NT2/D1 (cell line): ENCODE data around the gene AGXT.

Experiments
- SUZ12 ChIP-seq: IDR thresholded peaks from 2 replicates; pipeline ENCODE4 v1.6.1; 2011; ENCODE audit not compliant: insufficient read length, insufficient read depth; ENCODE audit errors: extremely low read depth
- YY1 ChIP-seq: IDR thresholded peaks from 2 replicates; pipeline ENCODE4 v1.6.1; 2011; ENCODE audit not compliant: insufficient read length, insufficient read depth
- ZNF274 ChIP-seq: IDR thresholded peaks from 2 replicates; pipeline ENCODE4 v1.6.1; 2011; ENCODE audit warnings: mild to moderate bottlenecking, low read depth, low read length

DNA sequence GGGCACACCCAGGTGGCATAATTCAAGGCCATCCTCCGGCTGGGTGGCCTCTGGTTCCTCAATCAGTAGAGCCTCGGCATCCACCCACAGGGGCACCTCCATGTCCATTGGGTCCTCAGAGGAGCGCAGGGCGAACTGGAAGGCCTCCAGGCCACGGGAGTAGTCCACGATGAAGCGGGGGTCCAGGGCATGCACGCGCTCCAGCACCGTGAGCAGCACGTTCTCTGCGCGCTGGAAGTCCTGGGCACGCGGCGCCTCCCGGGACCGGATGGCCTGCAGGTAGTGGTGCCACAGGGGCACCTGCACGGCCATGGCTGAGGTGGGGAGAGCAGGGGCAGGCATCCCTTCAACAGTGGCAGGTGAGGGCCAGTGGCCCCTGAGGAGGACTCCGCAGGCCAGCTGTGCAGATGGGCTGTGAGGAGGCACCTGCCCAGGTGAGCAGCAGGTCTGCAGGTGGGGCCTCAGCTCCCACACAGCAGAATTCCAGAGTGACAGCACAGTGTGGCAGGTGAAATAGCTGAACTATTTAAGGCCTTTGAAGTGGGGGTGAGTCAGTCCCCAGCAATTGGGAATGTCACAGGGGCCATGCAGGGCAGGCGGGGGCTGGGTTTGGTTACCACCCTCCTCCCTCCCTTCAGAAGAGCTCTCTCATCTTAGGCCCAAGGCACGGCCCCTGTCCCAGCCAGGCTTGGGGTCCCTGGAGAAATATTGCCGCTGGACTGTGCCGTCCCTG, 27.2 kb downstream of the AGXT start, which contains the start of gene MAB21L4:
- no peak for TF ChIP-seq SUZ12
- TF ChIP-seq YY1: no peak
- no peak for TF ChIP-seq ZNF274
